NB4 (cell line): ENCODE measurements around the gene AP1G2.
"Not testable (repeated sequence)": the region's sequence is repeated elsewhere in the genome, so short reads cannot be mapped to it uniquely, and the experiment has no call there.

Experiments used
- CTCF ChIP-seq: IDR thresholded peaks from one replicate; pipeline ENCODE4 v1.5.1; 2012; ENCODE audit warnings: low read depth, low read length
- MYC ChIP-seq: IDR thresholded peaks from 2 replicates; pipeline ENCODE4 v1.6.1; 2011; ENCODE audit warnings: low read depth, low read length
- POLR2A ChIP-seq: IDR thresholded peaks from 2 replicates; pipeline ENCODE4 v1.6.1; 2011; ENCODE audit warnings: mild to moderate bottlenecking; ENCODE audit not compliant: insufficient read length; ENCODE audit errors: extremely low read depth

GRCh38 chr14:23584527-23585203 is 17.1 kb upstream of the AP1G2 start:
- not testable (repeated sequence) for TF ChIP-seq CTCF, POLR2A, MYC
